OCI-LY1 (cell line): ENCODE results near the gene CTSE.

Source experiments
- H2AFZ ChIP-seq: fragments of 200-600 bp; sonication (generic), shearing (Covaris generic); 2 replicates; pipeline ENCODE4 v1.6.0; 2014; ENCODE audit warnings: antibody characterized with exemption, mild to moderate bottlenecking, low read length
- H3F3A ChIP-seq: fragments of 200-600 bp; sonication (generic), shearing (Covaris generic); 2 replicates; pipeline ENCODE4 v1.6.0; 2014; ENCODE audit warnings: mild to moderate bottlenecking, antibody characterized with exemption, low read length, moderate library complexity; ENCODE audit not compliant: insufficient read depth
- H3K27ac ChIP-seq: fragments of 200-600 bp; sonication (generic); 2 replicates; pipeline ENCODE4 v1.5.1; 2014; ENCODE audit warnings: low read length, mixed run types, mild to moderate bottlenecking, low read depth; ENCODE audit not compliant: poor library complexity, severe bottlenecking
- H3K27me3 ChIP-seq: fragments of 200-600 bp; sonication (generic); 2 replicates; pipeline ENCODE4 v1.6.0; 2014; ENCODE audit warnings: antibody characterized with exemption, mild to moderate bottlenecking, low read length, moderate library complexity; ENCODE audit not compliant: insufficient read depth
- H3K36me3 ChIP-seq: fragments of 200-600 bp; sonication (generic); 2 replicates; pipeline ENCODE4 v1.6.1; 2014; ENCODE audit warnings: mild to moderate bottlenecking, antibody characterized with exemption, low read length, moderate library complexity, mixed read lengths; ENCODE audit not compliant: insufficient read depth
- H3K4me1 ChIP-seq: fragments of 200-600 bp; sonication (generic); 2 replicates; pipeline ENCODE4 v1.5.1; 2014; ENCODE audit warnings: mild to moderate bottlenecking, low read length, moderate library complexity; ENCODE audit not compliant: insufficient read depth, severe bottlenecking
- H3K4me2 ChIP-seq: fragments of 200-600 bp; sonication (generic), shearing (Covaris generic); 2 replicates; pipeline ENCODE4 v1.6.1; 2014; ENCODE audit warnings: low read length
- H3K4me3 ChIP-seq: fragments of 200-600 bp; sonication (generic); 2 replicates; pipeline ENCODE4 v1.5.1; 2014; ENCODE audit warnings: low read length, low read depth, mild to moderate bottlenecking, mixed read lengths; ENCODE audit not compliant: poor library complexity, severe bottlenecking
- H3K79me2 ChIP-seq: fragments of 200-600 bp; shearing (Covaris generic); 2 replicates; pipeline ENCODE4 v1.6.1; 2016; ENCODE audit warnings: mixed run types, low read length, mixed read lengths; ENCODE audit not compliant: insufficient read depth
- H3K9ac ChIP-seq: fragments of 200-600 bp; sonication (generic), shearing (Covaris generic); 2 replicates; pipeline ENCODE4 v1.6.1; 2014; ENCODE audit warnings: mild to moderate bottlenecking, low read length, mixed read lengths
- H3K9me2 ChIP-seq: fragments of 200-600 bp; sonication (generic), shearing (Covaris generic); 2 replicates; pipeline ENCODE4 v1.6.1; 2014; ENCODE audit warnings: low read depth, mild to moderate bottlenecking, low read length, mixed read lengths
- H3K9me3 ChIP-seq: fragments of 200-600 bp; shearing (Covaris generic); 2 replicates; pipeline ENCODE4 v1.6.1; 2014; ENCODE audit warnings: low read length, mixed read lengths
- H4K20me1 ChIP-seq: fragments of 200-600 bp; sonication (generic), shearing (Covaris generic); 2 replicates; pipeline ENCODE4 v1.6.0; 2016; ENCODE audit warnings: mild to moderate bottlenecking, low read length; ENCODE audit not compliant: insufficient read depth
- EZH2 ChIP-seq: fragments of 200-600 bp; sonication (generic), shearing (Covaris generic); IDR thresholded peaks from 2 replicates; pipeline ENCODE4 v1.8.0; 2017; ENCODE audit warnings: borderline replicate concordance, mixed run types, mild to moderate bottlenecking, antibody characterized with exemption, low read length, moderate library complexity, mixed read lengths
- TF ChIP-seq, protein P1 (sequence below): fragments of 200-600 bp; sonication (generic), shearing (Covaris generic); IDR thresholded peaks from 2 replicates; pipeline ENCODE4 v1.5.1; 2017; ENCODE audit warnings: mild to moderate bottlenecking, antibody characterized with exemption, low read length, moderate library complexity, mixed read lengths

The CTSE gene

DNA sequence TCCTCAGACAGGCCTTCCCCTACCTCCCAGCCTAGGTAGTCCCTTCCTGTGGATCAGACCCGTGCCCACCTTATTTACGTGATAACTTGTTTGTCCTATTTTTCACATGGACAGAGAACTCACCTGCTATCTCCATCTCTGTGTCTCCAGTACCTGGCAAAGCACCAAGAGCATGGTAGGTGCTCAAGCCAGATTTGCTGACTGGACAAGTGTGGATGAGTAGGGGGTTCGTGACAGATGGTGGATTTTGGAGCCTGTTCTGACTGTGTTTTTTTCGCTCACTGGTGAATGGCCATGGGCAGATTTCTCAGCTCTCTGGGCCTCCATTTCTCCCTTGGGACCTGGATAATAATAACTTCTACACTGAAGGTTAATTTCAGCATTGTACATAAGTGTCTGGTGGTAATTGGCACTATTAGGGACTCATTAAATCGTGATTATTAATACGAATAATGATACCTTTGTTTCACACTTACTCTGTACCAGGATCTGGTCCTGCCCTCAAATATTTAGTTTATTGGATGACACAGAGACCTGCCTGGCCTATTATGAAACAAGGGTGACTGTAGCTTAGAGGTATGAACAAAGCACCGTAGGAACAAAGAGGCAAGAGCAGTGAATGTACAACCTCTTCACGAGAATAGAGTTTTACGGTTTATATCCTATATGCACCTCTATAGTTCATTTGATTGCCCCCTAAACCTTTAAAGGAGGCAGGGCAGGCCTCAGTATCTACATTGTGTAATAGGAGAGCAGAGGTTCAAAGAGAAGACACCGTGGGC, 56.0 kb downstream of the CTSE start:
- no peaks in the 10 kb centered on the region for H3K4me1 ChIP-seq
- H3K9me3 ChIP-seq = no peaks in the 10 kb centered on the region
- H3K79me2 ChIP-seq = no peaks in the 10 kb centered on the region
- no peaks in the 10 kb centered on the region for H4K20me1 ChIP-seq
- no peak overlapping the region for H3K4me3 ChIP-seq
- H2AFZ ChIP-seq = no peak overlapping the region
- H3F3A ChIP-seq = no peaks in the 10 kb centered on the region
- H3K27ac ChIP-seq = no peak overlapping the region
- H3K36me3 ChIP-seq = no peaks in the 10 kb centered on the region
- TF ChIP-seq, protein P1, sequence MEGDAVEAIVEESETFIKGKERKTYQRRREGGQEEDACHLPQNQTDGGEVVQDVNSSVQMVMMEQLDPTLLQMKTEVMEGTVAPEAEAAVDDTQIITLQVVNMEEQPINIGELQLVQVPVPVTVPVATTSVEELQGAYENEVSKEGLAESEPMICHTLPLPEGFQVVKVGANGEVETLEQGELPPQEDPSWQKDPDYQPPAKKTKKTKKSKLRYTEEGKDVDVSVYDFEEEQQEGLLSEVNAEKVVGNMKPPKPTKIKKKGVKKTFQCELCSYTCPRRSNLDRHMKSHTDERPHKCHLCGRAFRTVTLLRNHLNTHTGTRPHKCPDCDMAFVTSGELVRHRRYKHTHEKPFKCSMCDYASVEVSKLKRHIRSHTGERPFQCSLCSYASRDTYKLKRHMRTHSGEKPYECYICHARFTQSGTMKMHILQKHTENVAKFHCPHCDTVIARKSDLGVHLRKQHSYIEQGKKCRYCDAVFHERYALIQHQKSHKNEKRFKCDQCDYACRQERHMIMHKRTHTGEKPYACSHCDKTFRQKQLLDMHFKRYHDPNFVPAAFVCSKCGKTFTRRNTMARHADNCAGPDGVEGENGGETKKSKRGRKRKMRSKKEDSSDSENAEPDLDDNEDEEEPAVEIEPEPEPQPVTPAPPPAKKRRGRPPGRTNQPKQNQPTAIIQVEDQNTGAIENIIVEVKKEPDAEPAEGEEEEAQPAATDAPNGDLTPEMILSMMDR = no peak
- no peak for TF ChIP-seq EZH2
- no peaks in the 10 kb centered on the region for H3K9me2 ChIP-seq
- peaks cover 7% of the 10 kb centered on the region; the same call in 1 of the 2 replicates for H3K27me3 ChIP-seq
- H3K9ac ChIP-seq = no peak overlapping the region
- H3K4me2 ChIP-seq = no peak overlapping the region

DNA sequence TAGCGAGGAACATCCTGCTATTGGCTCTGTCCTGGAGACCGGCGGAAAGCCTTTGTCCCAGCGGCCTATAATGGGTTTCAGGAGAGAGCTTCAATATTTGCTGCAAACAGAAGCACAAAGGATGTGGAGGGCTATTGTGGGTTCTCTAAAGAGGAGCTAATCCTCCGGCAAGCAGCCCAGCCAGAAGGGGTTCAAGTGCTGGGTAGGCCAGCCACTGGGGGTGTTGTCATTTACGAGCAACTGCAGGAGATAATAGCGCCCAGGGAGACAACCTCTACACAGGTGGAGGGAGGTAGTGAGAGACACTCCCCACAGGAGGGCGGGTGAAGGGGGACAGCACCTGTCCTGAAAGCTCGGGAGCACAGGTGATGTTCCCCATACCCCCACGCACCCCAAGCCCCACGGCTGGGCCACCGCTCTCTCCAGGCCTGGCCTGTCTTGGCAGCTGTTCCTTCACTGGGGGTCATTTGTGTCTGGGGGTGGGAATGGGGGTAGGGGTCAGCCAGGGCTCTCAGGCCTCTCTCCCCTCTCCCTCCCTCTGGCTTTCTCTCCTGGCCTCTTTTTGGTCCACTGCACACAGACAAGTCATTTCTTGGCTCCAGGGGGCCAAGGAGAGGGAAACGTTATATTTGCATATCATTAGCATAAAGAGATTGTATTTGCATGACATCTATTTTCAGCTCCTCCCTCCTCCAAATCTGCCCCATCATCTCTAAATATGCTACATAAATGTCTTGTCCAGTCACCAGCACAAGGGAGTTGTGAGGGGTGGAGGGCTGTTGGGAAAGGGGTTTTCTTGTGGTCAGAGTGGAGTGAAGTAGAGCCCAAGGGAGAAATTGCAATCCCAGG, 58.4 kb downstream of the CTSE start:
- Histone ChIP-seq H3K4me3 (no peak overlapping the region), H3F3A (no peaks in the 10 kb centered on the region), H3K4me2 (no peak overlapping the region), H3K27ac (no peak overlapping the region), H3K4me1 (no peaks in the 10 kb centered on the region), H3K27me3 (peaks cover 7% of the 10 kb centered on the region; the same call in 1 of the 2 replicates), H3K79me2 (no peaks in the 10 kb centered on the region), H4K20me1 (no peaks in the 10 kb centered on the region), H3K9me2 (no peaks in the 10 kb centered on the region), H3K9ac (no peak overlapping the region), H3K9me3 (no peaks in the 10 kb centered on the region), H3K36me3 (no peaks in the 10 kb centered on the region), H2AFZ (no peak overlapping the region)
- TF ChIP-seq EZH2 = no peak
- TF ChIP-seq, protein P1 = no peak

DNA sequence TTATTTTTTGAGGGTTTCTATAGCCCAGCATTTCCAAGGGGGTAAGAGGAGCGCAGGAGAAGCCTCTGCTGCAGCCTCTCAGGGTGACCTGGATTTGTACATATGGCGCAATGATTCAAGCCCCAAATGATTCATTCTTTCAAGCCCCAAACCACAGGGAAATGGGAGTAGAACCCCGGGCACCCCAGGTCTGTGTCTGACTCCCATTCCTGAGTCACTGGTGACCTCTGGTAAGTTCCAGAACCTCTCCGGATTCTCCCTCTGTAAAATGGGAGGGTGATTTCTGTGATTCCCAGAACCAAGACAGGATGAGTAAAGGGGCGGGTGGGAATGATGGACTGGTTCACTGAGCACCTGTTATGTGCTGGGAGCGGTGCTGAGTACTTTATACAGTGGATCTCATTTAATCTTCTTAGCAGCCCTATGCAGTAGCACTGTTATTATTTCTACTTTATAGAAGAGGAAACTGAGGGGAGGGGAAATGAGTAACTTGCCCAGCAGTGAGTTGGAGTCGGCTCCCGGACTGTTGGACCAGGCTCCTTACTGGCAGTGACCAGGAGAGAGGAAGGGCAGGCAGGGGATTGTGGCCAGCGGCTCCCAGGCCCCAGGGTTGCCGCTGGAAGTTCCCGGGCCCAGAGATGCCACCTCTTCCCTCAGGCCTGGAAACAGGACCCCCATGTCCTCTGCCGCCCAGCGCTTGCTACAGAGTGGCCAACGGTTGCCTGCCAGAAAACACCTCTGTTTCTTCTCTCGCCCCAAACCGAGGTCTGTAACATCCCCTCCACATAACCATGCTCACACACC, 60.1 kb downstream of the CTSE start:
- H4K20me1 ChIP-seq = no peaks in the 10 kb centered on the region
- H3K4me1 ChIP-seq = no peaks in the 10 kb centered on the region
- H3K4me2 ChIP-seq = no peak overlapping the region
- TF ChIP-seq, protein P1 = no peak
- no peak for TF ChIP-seq EZH2
- H3K36me3 ChIP-seq = no peaks in the 10 kb centered on the region
- no peaks in the 10 kb centered on the region for H3K9me3 ChIP-seq
- H2AFZ ChIP-seq = no peak overlapping the region
- peaks cover 5% of the 10 kb centered on the region; the same call in 1 of the 2 replicates for H3K27me3 ChIP-seq
- no peaks in the 10 kb centered on the region for H3K79me2 ChIP-seq
- no peak overlapping the region for H3K27ac ChIP-seq
- no peaks in the 10 kb centered on the region for H3K9me2 ChIP-seq
- H3K9ac ChIP-seq = no peak overlapping the region
- H3F3A ChIP-seq = no peaks in the 10 kb centered on the region
- no peak overlapping the region for H3K4me3 ChIP-seq
